Renal cortex interstitium (tissue), 11 donors: ENCODE results near the gene IMP3. TPM values are rescaled to one million over a fixed set of nuclear protein-coding genes. Genes with fewer than 3 reads are reported as not detected.

ENCODE experiments used
- DNase-seq, 11 donors: peaks; one replicate each; pipeline ENCODE4 v3.0.0-alpha.2; 2013; ENCODE audit warnings: low read depth in 9 of 11, low spot score in 4 of 11; ENCODE audit errors: extremely low read depth in 1 of 11
- polyA plus RNA-seq, 3 donors: library from polyadenylated mRNA; unstranded; fragments of 120-200 nt; gene quantifications; one replicate each; pipeline ENCODE4 v1.2.1, GENCODE V29; 2013; ENCODE audit not compliant: insufficient read length in 3 of 3

Gene IMP3
- polyA plus RNA-seq, 3 donors: 49.1 to 58.0 (median 54.3) TPM

DNA sequence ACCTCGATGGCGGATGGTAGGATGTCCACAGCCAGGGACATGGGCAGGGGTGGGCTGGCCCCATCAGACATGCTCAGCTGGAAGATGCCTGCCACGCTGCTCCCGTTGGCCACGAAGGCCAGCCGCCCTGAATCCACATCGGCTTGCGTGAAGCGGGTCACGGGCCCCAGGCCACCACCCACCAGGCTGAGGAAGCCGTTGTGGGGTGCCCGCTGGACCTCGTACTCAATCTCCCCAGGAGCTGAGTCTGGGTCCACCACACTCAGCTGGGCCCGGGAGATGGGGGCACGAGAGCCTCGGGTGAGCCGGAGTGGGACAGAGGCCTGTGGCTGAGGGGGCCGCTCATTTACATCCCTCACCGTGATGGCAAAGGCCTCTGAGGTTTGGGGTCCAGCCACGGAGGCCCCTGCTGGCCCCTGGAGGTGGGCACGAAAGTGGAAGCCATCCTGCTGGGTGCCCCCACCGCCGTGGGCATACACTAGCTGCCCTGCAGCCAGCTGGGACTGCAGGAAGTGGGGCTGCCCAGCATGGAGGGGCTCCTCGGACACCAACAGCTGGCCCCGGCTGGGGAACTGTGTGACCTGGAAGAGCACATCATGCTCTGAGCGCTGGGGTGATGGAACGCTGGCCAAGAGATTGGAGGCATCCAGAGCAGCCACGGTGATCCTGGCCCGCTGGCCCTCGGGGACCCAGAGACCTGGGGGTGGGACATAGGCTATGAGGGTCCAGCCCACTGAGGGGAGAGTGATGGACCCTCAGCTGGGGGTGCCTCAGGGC is 36.9 kb upstream of the IMP3 start:
- DNase-seq: no peak

DNA sequence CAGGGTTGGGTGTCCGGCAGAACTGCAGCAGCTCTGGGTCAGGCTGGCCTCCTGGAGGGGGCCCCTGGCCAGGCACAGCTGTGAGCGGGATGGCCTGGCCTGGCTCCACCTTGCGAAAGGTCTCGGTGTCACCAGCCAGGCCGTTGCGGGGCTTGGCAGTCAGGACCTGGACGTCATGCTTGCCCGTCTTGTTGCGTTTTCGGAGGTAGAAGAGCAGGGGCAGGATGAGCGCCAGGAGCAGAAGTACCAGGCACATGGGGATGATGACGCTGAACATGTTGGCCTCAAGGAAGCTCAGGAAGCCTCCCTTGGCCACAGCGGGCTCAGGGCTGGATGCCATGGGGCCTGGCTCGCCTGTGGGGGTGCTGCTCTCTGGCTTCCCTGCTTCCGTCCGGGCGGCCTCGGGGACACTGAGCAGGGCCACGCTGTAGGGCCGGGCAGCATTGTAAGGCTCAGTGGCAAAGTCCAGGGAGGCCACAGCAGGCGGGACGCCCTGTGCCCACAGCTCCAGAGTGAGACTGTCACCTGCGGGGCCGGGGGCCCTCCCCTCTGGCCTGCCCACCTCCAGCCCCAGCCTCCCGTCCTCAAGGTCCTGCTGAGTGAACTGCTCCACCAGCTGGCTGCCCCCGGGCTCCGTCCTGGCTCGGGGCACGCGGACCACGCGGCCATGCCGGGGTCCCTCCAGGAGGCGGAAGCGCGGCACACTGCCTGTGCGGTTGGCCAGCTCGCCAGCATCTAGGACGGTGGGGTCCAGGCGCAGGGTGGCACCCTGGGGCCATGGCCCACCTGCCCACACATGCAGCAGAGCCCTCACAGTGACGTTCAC is 35.8 kb upstream of the IMP3 start:
- no peak for DNase-seq

DNA sequence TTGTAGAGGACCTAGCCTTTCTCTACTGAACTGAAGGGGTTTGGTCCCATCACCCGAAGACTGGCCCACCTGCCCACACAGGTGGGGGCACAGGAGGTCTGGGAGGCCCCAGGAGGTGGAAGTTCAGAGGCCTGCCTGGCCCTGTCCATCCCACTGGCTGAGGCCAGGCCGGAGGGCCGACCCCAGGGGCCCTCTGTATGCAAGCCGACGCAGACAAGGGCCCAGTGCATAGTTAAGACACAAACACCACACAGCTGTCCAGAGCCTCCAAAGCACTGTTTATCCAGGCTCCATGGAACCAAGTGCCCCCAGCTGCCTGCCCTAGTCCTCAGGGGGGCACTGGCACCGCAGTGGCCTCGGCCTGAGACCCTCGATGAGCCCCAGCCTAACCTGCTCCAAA is 34.3 kb upstream of the IMP3 start:
- DNase-seq: no peak

DNA sequence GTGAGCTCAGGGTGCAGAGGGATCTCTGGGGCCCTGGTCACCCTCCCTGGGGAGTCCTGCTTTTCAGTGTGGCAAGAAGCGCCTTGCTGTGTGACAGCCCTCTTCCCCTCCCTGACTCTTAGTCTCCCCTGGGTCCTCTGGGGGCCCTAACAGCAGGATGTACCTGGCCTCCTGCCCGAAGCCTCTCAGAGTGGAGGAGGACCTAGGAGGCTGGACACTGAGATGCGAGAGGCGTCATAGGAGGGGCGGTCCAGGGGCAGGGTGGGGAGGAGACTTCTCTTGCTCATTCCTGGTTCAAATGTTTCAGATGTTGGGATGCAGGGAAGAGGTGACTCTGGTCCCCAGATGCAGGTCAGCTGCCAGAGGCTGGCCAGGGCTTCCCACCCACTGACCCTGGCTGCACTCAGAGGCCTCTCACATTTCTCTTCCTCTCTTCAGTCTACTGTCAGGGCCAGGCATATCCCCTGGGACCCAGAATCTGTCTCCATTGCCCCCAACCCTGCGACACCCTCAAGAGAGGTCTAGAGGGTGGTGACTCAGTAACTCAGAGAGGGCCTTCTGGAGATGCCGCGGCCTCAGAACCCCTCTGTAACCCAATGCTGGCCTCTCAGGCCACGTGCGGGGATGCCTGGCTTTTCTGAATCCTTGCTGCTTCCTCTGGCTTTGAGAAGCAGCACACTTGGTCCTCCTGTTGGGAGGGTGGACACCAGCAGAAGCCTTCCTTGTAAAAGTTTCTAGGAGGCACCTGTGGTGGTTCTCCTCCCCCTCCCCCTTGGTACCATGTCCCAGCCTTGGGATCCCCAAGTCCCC is 33.6 kb upstream of the IMP3 start:
- DNase-seq: peak in 3 of 11 donors; percentile 44 to 53 (median 44)

DNA sequence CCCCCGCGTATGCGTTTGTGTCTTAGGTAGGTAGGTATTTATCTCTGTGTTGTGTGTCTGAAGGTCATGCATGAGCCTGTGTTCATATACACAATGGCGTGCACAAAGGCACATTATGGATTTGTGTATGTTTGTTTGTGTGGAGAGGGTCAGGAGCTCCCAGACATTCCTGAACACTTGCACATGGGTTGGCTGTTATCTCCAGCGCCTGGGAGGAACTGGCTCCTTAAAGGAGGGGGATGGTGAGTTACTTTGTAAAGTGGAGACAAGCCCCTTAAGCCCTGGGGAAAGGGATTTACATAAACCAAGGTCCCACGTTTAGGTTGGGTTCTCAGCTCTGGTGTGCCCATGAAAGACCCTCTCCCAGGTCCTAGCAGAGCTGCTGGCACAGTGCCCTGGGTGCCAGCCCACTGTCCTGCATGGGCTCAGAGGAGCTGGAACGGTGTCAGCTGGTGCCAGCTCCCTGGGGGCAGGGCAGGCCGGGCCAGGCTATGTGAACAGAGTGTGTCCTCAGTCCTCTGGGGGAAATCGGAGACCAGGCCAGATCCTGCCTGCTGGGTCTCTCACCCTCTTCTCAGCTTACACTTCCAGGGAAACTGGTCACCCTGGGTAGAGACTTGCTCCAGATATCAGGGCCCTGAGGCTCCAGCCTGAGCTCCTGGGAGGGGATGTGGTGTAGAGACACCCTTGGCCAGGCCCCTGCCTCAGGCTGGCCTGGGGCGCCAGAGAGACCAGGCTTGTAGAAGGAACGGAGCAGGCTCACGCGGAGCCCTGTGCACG is 32.8 kb upstream of the IMP3 start:
- DNase-seq: no peak

DNA sequence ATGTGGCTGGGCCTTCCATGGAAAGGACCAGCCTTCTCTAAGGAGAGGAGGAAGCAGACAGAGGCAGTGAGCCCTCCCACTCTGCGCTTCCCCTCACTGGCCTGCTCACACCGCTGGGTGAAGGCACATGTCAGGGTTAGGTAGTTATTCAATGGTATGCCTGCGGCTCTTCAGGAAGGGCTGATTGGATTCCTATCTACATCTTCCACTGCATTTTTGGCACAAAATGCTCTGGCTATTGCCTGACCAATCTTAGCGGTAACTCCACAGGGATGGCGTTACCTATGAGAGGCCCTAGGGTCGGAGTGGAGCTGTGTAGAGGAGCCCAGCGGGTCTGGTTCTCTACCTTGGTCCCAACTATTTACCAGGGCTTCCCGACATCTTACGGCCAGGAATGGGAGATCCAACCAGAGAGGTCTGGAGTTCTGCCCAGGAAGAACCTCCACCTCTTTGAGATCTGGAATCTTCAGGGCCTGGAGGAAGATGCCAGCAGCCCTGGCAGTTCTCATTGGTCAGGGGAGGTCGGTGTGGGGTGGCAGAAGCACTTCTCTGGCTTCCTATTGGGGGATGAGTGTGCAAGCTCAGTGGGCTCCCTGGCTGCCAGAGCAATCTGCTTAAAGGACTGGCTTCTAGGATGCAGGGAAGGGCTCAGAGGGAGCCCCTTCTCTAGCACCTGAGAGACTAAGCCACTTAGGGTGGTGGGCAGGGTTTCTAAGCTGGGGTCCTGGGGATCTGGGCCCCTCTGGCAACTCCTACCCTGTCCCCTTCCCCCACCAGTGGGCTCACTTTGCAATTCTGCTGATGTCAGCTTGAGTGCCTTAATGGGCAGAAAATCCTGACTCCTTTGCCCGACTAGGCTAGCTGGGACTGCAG is 31.9 kb upstream of the IMP3 start:
- no peak for DNase-seq

DNA sequence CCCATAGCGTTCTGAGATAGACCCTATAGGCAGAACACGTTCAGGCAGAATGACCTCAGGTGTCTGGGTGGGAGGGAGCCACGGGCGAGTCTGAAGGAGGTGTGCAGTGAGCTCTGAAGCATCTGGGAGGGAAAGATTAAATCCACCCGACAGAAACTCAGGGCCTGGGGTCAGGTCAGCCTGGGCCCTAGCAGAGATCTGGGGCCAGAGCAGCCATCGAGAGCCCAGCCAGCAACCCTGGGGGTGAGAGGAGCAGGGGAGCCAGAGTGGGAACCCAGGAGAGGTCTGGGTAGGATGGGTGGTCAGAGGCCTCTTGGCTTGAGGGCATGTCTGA is 29.8 kb upstream of the IMP3 start:
- no peak for DNase-seq

DNA sequence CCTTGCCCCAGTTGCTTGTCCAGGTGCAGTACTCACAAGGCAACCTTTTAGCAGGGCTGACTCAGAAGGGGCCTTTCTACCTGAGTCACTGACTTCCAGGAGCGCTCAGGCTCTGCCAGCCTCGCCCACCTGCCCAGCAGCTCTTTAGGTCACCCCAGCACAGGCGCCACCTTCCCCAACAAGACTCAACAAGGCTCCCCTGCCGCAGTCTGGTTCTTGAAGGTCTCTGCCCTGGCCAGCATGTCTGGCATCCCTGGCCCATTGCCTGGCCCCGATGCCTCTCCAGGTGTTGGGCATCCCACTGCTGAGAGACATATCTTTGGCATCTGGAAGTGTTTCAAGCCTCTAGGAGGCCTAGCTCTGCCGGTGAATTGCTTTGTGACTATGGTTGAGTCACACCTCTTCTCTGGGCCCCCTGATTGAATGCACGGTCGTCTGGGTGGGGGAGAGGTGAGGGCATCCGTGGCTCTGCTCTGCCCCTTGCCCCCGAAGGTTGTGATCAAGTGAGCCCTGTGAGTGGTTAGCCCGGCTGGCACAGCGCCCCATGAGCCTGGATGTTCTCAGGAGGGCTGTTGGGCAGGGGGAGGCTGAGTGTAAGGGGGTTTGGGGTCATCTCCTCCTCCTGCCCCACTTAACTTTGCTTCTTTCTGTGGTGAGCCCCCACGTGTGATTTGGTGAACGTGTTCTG is 29.3 kb upstream of the IMP3 start:
- no peak for DNase-seq

DNA sequence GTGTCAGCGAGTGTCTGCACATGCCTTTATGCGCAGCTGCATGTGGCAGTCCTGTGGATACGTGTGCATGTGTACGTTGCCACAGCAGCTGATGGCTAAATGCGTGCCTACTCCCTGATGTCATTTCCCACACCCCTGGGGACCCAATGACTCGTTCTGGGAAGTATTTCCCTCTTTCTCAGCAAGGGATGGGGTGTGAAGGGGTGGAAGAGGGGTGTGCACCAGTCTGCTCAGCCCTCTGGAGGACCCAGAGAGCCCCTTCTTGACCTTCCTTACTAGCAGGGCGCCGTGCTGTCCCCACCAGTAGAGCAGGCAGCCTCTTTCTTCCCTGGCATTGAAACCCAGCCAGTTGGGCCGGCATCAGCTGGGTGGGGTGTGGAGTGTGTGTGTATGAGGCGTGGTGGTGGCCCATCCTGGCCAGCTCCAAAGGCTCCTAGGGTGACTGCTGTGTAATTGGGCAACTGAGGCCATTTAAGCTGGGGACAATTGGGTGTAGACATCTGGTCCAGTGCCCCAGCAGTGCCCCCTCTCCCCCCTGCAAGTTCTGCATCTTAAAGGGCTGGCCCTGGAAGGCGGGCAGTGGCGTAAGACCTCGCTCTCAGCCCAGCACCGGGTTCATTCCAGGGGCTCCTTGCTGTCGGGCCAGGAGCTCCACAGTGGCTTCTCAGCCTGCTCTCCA is 26.9 kb upstream of the IMP3 start:
- no peak for DNase-seq

DNA sequence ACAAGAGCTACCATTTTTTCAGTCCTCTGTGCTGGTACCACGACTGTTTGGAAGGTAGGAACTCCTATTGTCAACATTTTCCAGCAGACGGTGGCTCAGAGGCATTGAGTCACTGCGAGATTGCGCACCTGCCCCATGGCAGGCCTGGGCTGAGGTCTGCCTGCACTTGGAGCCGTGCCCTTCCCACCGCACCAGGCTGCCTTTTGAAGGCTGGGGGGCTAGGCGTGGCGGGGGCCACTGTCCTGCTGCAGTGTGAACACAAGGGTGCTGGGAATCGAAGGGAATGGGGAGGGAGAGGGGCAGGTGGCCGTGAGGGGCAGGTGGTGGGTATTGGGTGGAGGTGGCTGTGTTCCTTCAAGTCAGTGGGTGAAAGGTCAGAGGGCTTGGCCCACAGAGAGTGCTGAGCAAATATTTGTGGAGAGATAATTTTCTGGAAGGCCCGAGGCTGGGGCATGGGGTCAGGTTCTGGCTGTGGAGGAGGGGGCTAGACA is 24.0 kb upstream of the IMP3 start:
- no peak for DNase-seq

DNA sequence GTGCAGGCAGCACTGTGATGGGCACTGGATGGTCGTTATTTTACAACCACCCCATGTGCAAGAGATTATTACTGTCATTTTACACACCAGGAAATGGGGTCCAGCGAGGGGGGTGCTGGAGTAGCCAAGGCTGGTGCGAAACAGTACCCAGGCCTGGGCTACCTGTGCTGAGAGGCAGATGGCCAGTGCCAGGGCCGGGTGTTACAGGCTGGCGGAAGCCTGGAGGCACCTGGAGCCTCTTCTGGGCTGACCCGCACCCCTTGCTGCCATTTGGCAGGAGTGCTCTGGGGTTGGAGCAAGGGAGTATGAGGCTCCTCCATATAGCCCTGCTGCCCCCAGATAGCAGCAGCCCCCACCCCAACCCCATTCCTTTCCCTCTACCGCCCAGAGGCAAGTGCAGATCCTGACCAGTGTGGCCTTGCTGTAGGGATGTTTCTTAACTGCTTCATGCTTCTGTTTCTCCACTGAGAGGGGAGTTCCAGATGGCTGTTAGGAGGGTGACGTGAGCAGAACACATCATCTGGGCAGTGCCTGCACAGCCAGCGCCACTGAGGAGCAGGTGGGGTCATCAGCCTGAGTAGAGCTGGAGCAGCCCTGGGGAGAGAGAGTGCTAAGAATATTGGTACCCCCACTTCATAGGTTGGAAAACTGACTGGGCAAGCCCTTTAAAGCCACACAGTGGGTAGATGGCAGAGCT is 22.9 kb upstream of the IMP3 start:
- DNase-seq: no peak

DNA sequence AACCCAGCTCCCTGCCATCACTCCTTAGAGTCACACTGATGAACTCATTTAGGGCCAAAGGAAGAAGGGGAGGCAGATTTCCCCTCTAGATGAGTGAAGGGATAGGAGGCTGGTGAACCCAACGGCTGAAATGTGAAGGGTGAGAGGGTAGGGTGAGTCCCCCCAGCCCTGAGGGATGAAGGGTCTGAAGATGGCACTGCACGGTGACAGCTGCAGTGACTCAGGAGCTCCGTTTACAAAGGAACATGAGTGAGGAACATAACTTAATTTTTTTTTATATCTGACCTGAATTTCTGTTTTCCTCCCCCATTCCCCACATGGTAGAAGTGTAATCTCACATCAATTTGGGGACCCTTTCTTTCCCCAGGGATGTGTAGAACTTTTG is 21.7 kb upstream of the IMP3 start:
- no peak for DNase-seq

DNA sequence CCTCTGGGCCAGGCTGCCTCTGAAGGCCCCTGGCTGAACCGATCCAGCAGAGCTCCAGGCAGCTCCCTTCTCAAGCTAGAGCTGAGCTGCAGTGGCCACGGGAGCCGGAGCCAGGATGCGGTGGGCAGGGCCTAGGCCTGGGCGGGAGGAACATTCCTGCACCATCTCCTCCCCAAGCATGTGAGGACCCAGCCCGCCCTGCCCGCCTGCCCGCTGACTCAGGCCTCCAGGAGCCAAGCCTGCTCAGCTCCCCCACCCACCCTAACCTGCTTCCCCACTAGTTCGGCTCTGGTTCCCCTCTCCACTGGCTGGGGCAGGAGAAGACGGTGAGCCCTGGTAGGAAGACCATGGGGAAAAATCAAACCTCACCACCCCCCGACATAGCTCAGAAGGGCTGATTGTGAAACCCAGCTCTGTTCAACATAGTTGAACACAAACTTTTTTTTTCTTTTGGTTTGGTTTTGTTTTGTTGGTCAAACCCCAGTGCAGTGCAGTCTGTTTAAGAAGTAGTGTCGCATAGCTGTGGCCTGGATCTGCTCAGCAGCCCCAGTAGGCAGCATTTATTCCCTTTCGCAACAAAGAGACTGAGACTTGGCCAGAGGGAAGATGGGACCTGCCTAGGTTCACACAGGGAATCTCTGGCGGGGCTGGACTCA is 21.2 kb upstream of the IMP3 start:
- peak in 1 of 11 donors; percentile 41 for DNase-seq

DNA sequence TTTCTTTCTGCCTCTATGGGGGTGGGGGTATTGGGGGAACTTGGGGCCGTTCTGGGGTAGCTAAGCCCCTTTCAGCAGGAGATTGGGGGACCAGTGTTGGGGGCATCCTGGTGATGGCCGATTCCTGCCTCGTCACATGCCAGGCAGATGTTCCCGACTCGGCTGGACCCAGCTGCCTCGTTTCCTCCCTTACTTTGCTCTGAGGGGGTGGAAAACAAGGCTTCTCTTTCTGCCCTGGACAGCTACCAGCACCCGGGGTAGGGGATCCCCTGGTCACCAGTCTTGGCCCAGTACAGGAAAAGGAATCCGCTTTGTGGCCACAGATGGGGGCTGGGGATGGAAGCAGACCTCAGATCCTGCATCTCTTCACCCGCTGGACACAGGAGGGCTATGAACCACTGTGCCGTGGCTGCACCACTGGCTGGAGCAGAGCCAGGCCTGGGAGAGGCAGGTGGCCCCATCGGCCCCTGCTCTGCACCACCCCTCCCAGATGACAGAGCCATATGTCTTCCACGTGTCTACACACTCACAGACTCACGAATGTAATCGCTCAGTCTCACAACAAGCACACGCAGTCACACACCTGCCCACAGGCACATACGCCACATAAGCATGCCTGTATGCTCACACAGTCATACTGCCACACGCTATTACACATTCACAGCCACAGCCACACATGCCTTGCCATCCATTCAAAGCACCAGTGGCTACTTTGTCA is 20.1 kb upstream of the IMP3 start:
- DNase-seq: no peak

DNA sequence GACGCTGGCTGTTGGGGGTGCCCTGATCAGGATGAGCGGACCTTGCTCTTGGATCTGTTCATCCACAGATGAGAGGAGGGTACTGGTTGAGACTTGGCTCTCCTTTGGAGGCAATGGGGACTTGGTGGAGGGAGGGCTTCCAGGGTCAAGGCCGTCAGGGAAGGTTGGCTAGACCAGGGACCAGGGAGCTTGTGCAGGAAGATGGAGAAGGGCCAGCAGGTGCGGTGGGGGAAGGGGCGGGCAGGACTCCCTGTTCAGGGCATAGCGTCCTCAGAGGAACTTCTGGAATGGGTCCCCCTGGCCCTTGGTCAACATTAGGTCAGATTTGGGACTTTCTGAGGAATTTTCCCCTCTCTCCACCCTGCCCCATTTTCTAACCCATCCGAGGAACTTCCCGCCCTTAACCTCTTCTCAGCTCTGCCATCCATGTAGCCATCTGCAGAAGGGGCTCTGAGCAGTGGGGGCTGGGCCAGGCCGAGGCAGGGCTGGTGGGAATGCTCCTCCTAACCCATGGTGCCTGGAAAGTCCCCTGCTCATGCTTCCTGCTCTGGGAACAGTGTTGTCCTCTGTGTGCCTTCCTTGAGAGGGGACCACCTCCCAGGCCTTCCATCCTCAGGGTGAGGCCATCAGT is 19.2 kb upstream of the IMP3 start:
- DNase-seq: no peak
